Breast epithelium (tissue), 3 donors: ENCODE results near the gene ATRX.

ENCODE experiments used
- POLR2A ChIP-seq: fragments of 450-650 bp; IDR thresholded peaks from one replicate; pipeline ENCODE4 v1.6.1; 2016; ENCODE audit warnings: antibody characterized with exemption, mild to moderate bottlenecking, moderate library complexity
- POLR2AphosphoS5 ChIP-seq, 3 donors: sonication (generic); formaldehyde crosslinking; IDR thresholded peaks; one replicate each; pipeline ENCODE4 v1.6.1; 2017; ENCODE audit warnings: antibody characterized with exemption in 3 of 3

- no peak for TF ChIP-seq POLR2A
- no peak for TF ChIP-seq POLR2AphosphoS5 (IDR thresholded peaks at IDR 0.05)
These were observed 66.6 kb downstream of the ATRX start for GRCh38 chrX:77719388-77719787.
